ENCODE data around the gene SEMA4G.

The SEMA4G gene

GRCh38 chr10:100989088-100989487 lies 19.8 kb downstream of the SEMA4G start:
- DNase-seq: no peak

GRCh38 chr10:100993986-100994708 lies 24.8 kb downstream of the SEMA4G start:
- no peak for DNase-seq

GRCh38 chr10:100995181-100995580 lies 25.9 kb downstream of the SEMA4G start:
- no peak for DNase-seq

GRCh38 chr10:100996678-100997359 lies 27.5 kb downstream of the SEMA4G start:
- no peak for DNase-seq

- peak; percentile 30 for DNase-seq
These were observed 28.3 kb downstream of the SEMA4G start for GRCh38 chr10:100997360-100998182.

GRCh38 chr10:100998183-100998990 lies 29.1 kb downstream of the SEMA4G start:
- peak; percentile 72 for DNase-seq

- DNase-seq: peak; percentile 31
These were observed 29.9 kb downstream of the SEMA4G start for GRCh38 chr10:100998991-100999741.

GRCh38 chr10:100999742-101000126 lies 30.4 kb downstream of the SEMA4G start, which contains the start of gene LZTS2:
Gene LZTS2 (plus strand): TSS chr10:100999808. CDS start chr10:101002539, 2,731 bp downstream.
- DNase-seq: no peak

GRCh38 chr10:101000127-101000914 lies 31.0 kb downstream of the SEMA4G start:
- DNase-seq: no peak

- DNase-seq: no peak
These were observed 31.8 kb downstream of the SEMA4G start for GRCh38 chr10:101000915-101001658.

- DNase-seq: no peak
These were observed 32.3 kb downstream of the SEMA4G start for GRCh38 chr10:101001659-101002035.

- no peak for DNase-seq
These were observed 33.2 kb downstream of the SEMA4G start for GRCh38 chr10:101002456-101002855.

GRCh38 chr10:101003639-101004206 lies 34.4 kb downstream of the SEMA4G start:
- no peak for DNase-seq

- DNase-seq: no peak
These were observed 36.1 kb downstream of the SEMA4G start for GRCh38 chr10:101005361-101005760.

- no peak for DNase-seq
These were observed 36.7 kb downstream of the SEMA4G start for GRCh38 chr10:101005869-101006567.

GRCh38 chr10:101006593-101007098 lies 37.3 kb downstream of the SEMA4G start:
- no peak for DNase-seq

- DNase-seq: no peak
These were observed 37.9 kb downstream of the SEMA4G start for GRCh38 chr10:101007099-101007711.

All from NCI-H2171 (cell line).